Activated CD4-positive, alpha-beta memory T cell treated with anti-CD3 and anti-CD28 coated beads for 36 hours (primary cell): Measurements from ENCODE around the gene CWF19L2. TPM values are rescaled to one million over a fixed set of nuclear protein-coding genes. Genes with fewer than 3 reads are reported as not detected.
"Not testable (repeated sequence)": the region's sequence is repeated elsewhere in the genome, so short reads cannot be mapped to it uniquely, and the experiment has no call there.

Experiments used
- CTCF ChIA-PET: fragments of 350-600 bp; sonication (Branson Sonifier 250); formaldehyde crosslinking; loops from one replicate; lab custom pipeline; 2021; ENCODE audit warnings: antibody characterized with exemption, inconsistent platforms; lab: Charles Lee
- POLR2A ChIA-PET: fragments of 350-600 bp; sonication (Branson Sonifier 250); formaldehyde crosslinking; loops from one replicate; lab custom pipeline; 2021; ENCODE audit warnings: antibody characterized with exemption; lab: Charles Lee
- DNase-seq: peaks from one replicate; pipeline ENCODE4 v3.0.0-alpha.2; 2020
- H3K27ac Mint-ChIP-seq: one replicate; pipeline ENCODE4 v1.8.0; 2021; ENCODE audit warnings: mixed read lengths
- H3K27me3 Mint-ChIP-seq: one replicate; pipeline ENCODE4 v1.8.0; 2021; ENCODE audit warnings: mixed read lengths
- H3K36me3 Mint-ChIP-seq: one replicate; pipeline ENCODE4 v1.8.0; 2021; ENCODE audit warnings: mixed read lengths
- H3K4me1 Mint-ChIP-seq: one replicate; pipeline ENCODE4 v1.8.0; 2021; ENCODE audit warnings: low read depth, mixed read lengths
- H3K4me3 Mint-ChIP-seq: one replicate; pipeline ENCODE4 v1.8.0; 2021; ENCODE audit warnings: mild to moderate bottlenecking, mixed read lengths
- H3K9me3 Mint-ChIP-seq: one replicate; pipeline ENCODE4 v1.8.0; 2021; ENCODE audit warnings: mixed read lengths
- intact Hi-C: fragments of 100-400 bp; cut with micrococcal nuclease; formaldehyde crosslinking; loops from one replicate; pipeline ENCODE4 v1.15.1; 2023
- total RNA-seq, 2 experiments: library from RNA; stranded (reverse); gene quantifications; one replicate each; pipeline ENCODE4 v1.2.3, GENCODE V29; 2021

The CWF19L2 gene
- 10 to 100 TPM; 14.0 to 14.4 TPM for total RNA-seq

DNA sequence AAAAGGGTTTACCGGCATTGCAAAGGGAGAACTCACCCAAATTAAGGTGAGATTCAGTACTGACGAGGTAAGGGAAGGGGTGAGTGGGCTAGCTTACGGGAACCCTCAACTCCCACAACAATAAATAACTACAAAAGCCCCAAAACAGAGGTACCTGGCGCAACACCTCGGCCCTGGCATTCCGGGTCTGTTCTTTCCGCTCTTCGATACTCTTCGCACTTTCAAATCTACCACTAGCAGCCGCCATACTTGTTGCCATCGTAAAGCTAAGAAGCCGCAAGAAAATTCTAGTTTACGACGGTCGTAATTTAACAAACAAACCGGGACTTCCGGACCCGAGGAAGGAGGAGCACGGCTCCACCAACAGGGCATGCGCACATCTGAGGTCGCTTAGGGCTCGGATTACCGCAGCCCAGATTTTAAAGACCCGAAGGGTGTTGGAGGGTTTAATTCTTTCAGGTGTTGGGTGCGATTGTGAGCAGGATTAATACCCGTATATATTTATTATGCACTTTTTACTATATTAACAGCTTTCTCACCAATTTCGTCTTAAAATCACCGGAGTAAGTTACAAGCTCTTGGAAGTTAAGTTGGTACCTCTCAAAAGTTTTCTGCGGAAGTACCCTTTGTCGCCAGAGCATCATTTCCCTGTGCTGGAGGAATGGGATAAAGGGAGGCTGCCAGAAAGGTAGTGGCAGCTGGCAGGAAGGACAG, at the start of gene CWF19L2:
TSS of gene CWF19L2 (minus strand) at position 268 of the 714 bp plus-strand sequence. CDS start at position 259, 9 bp downstream.
- peak within 1 kb of the TSS; percentile 77 for H3K27ac Mint-ChIP-seq
- intact Hi-C loops, result loop anchor here (1.0 to 10.0 kb wide), 5 partner anchors 108 to 1435 kb away; partner anchors contain the start of genes AASDHPPT, ALKBH8, CUL5 and KBTBD3
- H3K27me3 Mint-ChIP-seq, result no peaks in the 10 kb centered on the region
- ChIA-PET POLR2A (interaction anchor here (1.3 kb wide), 1 partner anchor 105 kb away, joined by 4 read pairs; no protein-coding TSS in a partner anchor), CTCF (interaction anchor here (1.1 kb wide), 1 partner anchor 91 kb away, joined by 5 read pairs; no protein-coding TSS in a partner anchor)
- H3K36me3 Mint-ChIP-seq, result peaks cover 2% of the 10 kb centered on the region
- H3K9me3 Mint-ChIP-seq, result no peaks in the 10 kb centered on the region
- peak within 1 kb of the TSS; percentile 89 for H3K4me3 Mint-ChIP-seq
- DNase-seq, result peak; percentile 94
- H3K4me1 Mint-ChIP-seq, result peaks cover 23% of the 10 kb centered on the region

DNA sequence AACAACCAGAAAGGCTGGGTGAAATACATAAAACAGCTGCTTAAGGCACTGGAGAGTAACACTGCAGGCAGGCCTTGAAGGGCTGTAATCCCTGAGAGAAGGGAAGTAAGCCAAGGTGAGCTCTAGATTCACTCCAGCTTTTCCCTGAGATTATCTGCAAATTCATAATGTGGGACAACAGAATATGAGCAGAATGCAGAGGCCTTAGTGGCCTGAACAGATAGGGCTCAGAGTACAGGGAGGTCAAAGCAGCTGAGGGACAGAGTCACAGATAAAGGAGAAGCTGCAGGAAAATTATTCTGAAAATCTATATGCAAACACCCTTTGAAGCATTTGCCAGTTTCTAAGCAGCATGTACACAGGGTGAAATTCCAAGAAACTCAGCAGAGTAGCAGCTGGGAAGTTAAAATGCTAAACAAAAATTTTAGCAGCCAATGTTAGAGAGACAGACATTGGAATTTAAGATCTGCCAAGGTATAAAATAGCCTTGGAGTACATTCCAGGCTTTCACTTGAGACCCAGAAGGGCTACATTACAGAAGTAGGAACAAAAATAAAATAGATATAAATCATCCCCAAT, 48.1 kb upstream of the CWF19L2 start:
- POLR2A ChIA-PET, result no interaction called here
- H3K4me1 Mint-ChIP-seq, result no peaks in the 10 kb centered on the region
- peaks cover 14% of the 10 kb centered on the region for H3K9me3 Mint-ChIP-seq
- no peak for DNase-seq
- intact Hi-C loops, result no loop called here
- H3K36me3 Mint-ChIP-seq, result peaks cover 62% of the 10 kb centered on the region
- H3K27ac Mint-ChIP-seq, result no peak overlapping the region
- no peak overlapping the region for H3K4me3 Mint-ChIP-seq
- CTCF ChIA-PET, result no interaction called here
- H3K27me3 Mint-ChIP-seq, result no peaks in the 10 kb centered on the region

DNA sequence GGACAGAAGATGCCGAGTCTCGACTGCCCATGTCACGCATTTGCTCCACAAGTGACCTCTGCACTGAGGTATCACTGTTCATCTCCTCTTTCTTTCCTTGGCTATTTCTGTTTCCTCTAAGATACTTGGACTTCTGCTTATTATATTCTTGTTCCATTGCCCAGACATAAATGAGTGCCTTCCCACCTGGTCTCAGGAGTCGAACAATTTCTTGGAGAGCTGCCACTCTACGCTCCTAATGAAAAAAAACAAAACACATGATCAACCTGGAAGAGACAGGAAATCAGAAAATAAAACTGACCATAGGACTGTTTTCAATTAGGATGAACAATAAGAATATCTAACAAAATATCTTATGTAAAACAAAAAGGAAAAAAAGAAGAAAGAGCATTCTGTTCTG, 47.4 kb upstream of the CWF19L2 start:
- H3K36me3 Mint-ChIP-seq, result peaks cover 57% of the 10 kb centered on the region
- DNase-seq, result no peak
- ChIA-PET CTCF (no interaction called here), POLR2A (no interaction called here)
- H3K9me3 Mint-ChIP-seq, result peaks cover 14% of the 10 kb centered on the region
- H3K4me3 Mint-ChIP-seq, result no peak overlapping the region
- intact Hi-C loops, result no loop called here
- no peaks in the 10 kb centered on the region for H3K27me3 Mint-ChIP-seq
- no peak overlapping the region for H3K27ac Mint-ChIP-seq
- no peaks in the 10 kb centered on the region for H3K4me1 Mint-ChIP-seq

DNA sequence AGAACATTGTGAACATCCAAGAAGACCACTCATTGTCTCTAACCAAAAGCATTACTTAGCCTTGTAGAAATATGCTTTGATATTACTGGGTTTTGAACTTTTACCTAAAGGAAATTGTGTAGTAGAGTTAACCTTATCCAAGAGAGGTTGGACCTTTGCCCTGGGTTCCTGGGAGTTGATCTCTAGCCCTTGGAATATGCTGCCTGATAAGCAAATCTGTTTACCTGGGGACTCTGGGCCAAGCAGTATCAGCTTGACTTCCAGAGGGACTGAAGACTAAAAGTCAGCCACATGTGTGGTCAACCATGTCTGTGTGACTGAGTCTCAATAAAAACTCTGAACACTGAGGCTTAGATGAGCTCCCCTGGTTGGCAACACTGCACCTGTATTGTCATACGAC, 44.1 kb upstream of the CWF19L2 start:
- Mint-ChIP-seq H3K27ac (no peak overlapping the region), H3K4me1 (no peaks in the 10 kb centered on the region), H3K27me3 (no peaks in the 10 kb centered on the region), H3K9me3 (peaks cover 14% of the 10 kb centered on the region), H3K4me3 (no peak overlapping the region), H3K36me3 (peaks cover 53% of the 10 kb centered on the region)
- DNase-seq, result no peak
- intact Hi-C loops, result no loop called here
- POLR2A ChIA-PET, result no interaction called here
- CTCF ChIA-PET, result no interaction called here

DNA sequence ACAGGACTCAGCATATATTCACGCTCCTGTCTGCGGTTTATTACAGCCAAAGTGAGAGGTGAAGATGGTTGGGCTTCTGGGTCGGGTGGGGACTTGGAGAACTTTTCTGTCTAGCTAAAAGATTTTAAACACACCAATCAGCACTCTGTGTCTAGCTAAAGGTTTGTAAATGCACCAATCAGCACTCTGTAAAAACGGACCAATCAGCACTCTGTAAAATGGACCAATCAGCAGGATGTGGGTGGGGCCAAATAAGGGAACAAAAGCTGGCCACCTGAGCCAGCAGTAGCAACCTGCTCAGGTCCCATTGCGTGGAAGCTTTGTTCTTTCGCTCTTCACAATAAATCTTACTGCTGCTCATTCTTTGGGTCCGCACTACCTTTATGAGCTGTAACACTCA, 39.7 kb upstream of the CWF19L2 start:
- H3K4me3 Mint-ChIP-seq, H3K27ac Mint-ChIP-seq, CTCF ChIA-PET, H3K27me3 Mint-ChIP-seq, H3K4me1 Mint-ChIP-seq, DNase-seq, intact Hi-C loops, H3K9me3 Mint-ChIP-seq, POLR2A ChIA-PET: not testable (repeated sequence)
- peaks cover 16% of the 10 kb centered on the region for H3K36me3 Mint-ChIP-seq

DNA sequence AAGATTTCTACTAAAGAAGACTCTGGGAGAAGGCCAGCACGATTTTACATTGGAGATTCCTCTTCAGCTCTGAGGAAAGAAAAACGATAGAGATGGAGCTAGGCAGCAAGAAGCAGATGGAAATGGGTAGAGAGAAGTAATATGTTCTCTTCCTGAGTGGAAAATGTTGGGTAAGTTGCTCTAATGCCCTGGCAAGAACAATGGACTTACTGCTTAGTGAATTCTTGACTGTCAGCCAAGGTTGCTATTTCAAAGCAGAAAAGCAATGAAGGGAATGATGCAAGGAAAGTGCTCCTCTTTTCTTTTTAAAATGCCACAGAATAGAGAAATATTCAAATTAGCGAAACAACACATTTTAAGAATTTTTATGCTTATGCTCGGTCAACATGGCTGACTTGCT, 38.4 kb upstream of the CWF19L2 start:
- Mint-ChIP-seq H3K36me3 (peaks cover 4% of the 10 kb centered on the region), H3K4me1 (no peaks in the 10 kb centered on the region), H3K27me3 (no peaks in the 10 kb centered on the region), H3K27ac (no peak overlapping the region), H3K4me3 (no peak overlapping the region), H3K9me3 (no peaks in the 10 kb centered on the region)
- intact Hi-C loops, result no loop called here
- ChIA-PET CTCF (no interaction called here), POLR2A (no interaction called here)
- DNase-seq, result no peak

DNA sequence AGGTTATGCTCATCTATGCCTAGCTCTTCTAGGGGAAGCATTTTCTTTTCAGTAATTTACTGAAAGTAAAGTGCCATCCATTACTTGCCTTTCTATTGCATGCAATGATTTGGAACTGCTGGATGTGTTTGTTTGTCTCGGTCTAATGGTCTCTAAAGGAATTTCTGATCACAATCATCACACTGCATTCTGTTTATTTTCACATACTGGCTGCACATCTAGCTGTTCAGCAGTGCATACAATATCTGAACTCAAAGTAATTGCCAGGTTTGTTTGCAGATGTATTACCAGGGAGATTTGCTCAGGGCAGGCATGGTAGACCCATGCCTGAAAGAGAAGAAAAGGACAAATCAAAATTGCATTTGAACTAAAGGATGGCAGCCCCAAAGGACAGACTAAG, 36.4 kb upstream of the CWF19L2 start:
- no peak overlapping the region for H3K4me3 Mint-ChIP-seq
- H3K27ac Mint-ChIP-seq, result no peak overlapping the region
- no peaks in the 10 kb centered on the region for H3K27me3 Mint-ChIP-seq
- intact Hi-C loops, result no loop called here
- no peaks in the 10 kb centered on the region for H3K4me1 Mint-ChIP-seq
- peaks cover 4% of the 10 kb centered on the region for H3K36me3 Mint-ChIP-seq
- ChIA-PET POLR2A (no interaction called here), CTCF (interaction anchor here (0.8 kb wide), 1 partner anchor 145 kb away, joined by 3 read pairs; no protein-coding TSS in a partner anchor)
- no peak for DNase-seq
- no peaks in the 10 kb centered on the region for H3K9me3 Mint-ChIP-seq

DNA sequence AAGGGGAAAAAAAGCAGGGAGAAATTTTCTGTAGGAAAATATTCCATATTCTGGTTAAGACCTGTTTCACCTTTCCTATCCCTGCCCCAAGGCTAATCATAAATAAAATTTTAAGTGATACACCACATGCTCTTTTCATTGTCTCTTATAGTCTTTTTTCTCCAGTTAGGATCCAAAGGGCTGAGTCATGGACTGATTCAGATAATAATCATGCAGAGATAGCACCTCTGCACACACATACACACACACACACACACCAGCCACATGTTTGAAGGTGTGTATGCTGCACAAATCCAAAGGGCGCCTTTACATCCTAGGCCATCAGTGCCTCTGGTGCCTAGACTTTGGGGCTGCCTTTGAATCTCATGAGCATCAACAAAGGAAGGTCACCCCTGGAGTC, 35.5 kb upstream of the CWF19L2 start:
- DNase-seq, result no peak
- no peaks in the 10 kb centered on the region for H3K27me3 Mint-ChIP-seq
- ChIA-PET POLR2A (no interaction called here), CTCF (no interaction called here)
- no peaks in the 10 kb centered on the region for H3K9me3 Mint-ChIP-seq
- H3K36me3 Mint-ChIP-seq, result peaks cover 4% of the 10 kb centered on the region
- no peak overlapping the region for H3K4me3 Mint-ChIP-seq
- intact Hi-C loops, result no loop called here
- no peaks in the 10 kb centered on the region for H3K4me1 Mint-ChIP-seq
- no peak overlapping the region for H3K27ac Mint-ChIP-seq

DNA sequence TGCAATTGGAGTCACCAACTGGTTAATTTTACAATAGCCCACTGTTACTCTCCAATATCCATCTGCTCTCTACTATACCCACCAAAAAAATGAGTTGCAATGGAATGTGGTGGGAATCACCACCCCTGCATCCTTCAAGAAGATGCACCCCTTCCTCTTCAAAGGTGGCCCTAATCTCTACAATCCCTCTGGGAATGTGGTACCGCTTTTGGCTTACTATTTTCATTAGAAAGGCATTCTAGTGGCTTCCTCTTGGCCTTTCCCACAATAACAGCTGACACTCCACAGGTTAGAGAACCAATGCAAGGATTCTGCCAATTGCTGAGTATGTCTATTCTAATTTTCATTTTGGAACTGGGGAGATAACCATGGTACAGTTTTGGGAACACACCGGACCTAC, 33.2 kb upstream of the CWF19L2 start:
- no peak for DNase-seq
- Mint-ChIP-seq H3K9me3 (no peaks in the 10 kb centered on the region), H3K36me3 (no peaks in the 10 kb centered on the region), H3K4me1 (no peaks in the 10 kb centered on the region), H3K27me3 (no peaks in the 10 kb centered on the region), H3K4me3 (no peak overlapping the region), H3K27ac (no peak overlapping the region)
- ChIA-PET CTCF (no interaction called here), POLR2A (no interaction called here)
- intact Hi-C loops, result no loop called here

DNA sequence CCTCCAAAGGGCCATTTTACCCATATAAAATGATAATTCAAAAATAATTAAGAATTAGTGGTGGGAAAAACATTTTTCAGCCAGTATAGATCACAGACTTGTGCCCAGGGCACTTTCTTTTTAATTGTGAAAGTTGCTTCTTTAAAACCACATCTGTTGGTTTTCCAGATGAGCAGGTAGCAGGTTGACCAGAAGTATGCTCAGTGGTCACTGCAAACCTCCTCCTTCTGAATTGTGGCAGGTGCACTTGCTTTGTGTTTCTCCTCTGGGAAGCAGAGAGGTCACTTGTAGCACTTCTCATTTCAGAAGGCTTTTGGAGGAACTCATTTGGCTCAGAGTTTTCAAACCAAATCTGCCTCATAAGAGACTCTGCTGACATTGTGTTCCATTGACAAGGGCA, 24.6 kb upstream of the CWF19L2 start:
- no peak overlapping the region for H3K4me3 Mint-ChIP-seq
- H3K4me1 Mint-ChIP-seq, result no peaks in the 10 kb centered on the region
- H3K9me3 Mint-ChIP-seq, result no peaks in the 10 kb centered on the region
- intact Hi-C loops, result no loop called here
- ChIA-PET CTCF (no interaction called here), POLR2A (no interaction called here)
- peaks cover 17% of the 10 kb centered on the region for H3K27me3 Mint-ChIP-seq
- DNase-seq, result no peak
- H3K27ac Mint-ChIP-seq, result no peak overlapping the region
- H3K36me3 Mint-ChIP-seq, result no peaks in the 10 kb centered on the region

DNA sequence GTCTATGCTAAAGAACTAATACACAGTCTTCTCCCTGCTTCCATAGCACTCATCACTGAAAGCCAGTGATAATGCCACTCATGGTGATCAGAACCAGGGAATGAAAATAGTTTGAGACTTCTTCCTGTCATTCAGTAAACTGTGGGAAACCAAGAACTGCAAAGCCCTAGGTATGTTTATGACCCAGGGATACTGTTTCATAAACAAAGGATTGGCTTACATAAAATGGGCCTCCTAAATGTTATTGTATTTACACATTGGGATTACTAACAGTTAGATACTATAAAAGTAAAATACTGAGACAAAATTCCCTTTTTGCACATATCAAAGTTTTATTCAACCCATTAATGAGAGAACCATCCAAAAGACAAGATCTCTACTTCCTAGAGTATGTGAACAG, 21.3 kb upstream of the CWF19L2 start:
- ChIA-PET POLR2A (no interaction called here), CTCF (no interaction called here)
- DNase-seq, result no peak
- Mint-ChIP-seq H3K9me3 (no peaks in the 10 kb centered on the region), H3K27me3 (peaks cover 30% of the 10 kb centered on the region), H3K36me3 (no peaks in the 10 kb centered on the region), H3K4me1 (no peaks in the 10 kb centered on the region), H3K27ac (no peak overlapping the region), H3K4me3 (no peak overlapping the region)
- intact Hi-C loops, result no loop called here

DNA sequence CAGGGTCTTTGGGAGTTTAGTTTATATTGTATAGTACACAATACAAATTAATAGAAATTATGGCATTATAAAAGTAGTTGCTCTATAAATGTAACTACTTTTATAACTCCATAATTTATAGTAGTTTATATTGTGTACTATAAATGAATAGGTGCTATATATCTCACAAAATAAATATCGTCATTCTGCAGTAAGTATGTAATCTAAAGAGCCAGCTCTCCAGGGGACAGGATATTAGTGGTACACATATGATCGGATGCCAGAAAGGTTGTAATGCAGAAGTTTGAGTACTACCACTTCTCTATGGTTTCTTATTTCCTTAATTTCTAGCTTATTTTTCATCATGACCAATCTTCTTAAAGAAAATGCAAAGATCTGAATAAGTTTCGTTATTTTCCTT, 20.2 kb upstream of the CWF19L2 start:
- H3K36me3 Mint-ChIP-seq, result no peaks in the 10 kb centered on the region
- no peak overlapping the region for H3K4me3 Mint-ChIP-seq
- ChIA-PET CTCF (no interaction called here), POLR2A (no interaction called here)
- H3K4me1 Mint-ChIP-seq, result no peaks in the 10 kb centered on the region
- no peaks in the 10 kb centered on the region for H3K9me3 Mint-ChIP-seq
- H3K27ac Mint-ChIP-seq, result no peak overlapping the region
- H3K27me3 Mint-ChIP-seq, result peaks cover 30% of the 10 kb centered on the region
- intact Hi-C loops, result no loop called here
- DNase-seq, result no peak

DNA sequence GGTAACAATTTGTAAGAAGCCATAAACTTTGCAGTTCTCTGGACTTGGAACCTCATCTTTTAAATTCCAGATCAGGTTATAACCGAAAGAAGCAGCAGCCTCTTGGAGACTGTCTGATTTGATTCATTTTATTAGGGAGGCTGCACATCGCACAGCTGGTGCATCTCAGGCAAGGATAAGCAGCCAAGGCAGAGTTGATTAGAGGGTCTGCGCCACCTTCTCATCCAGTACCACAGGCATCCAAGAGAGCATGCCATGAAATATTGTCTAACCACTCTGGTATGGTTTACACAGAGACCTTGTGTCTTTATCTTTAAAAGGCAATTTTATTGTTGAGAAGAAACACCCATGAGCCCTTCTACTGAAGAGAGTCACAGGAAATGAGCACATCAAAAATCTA, 16.2 kb upstream of the CWF19L2 start:
- DNase-seq, result no peak
- no peaks in the 10 kb centered on the region for H3K4me1 Mint-ChIP-seq
- H3K27me3 Mint-ChIP-seq, result peaks cover 37% of the 10 kb centered on the region
- POLR2A ChIA-PET, result no interaction called here
- no peaks in the 10 kb centered on the region for H3K36me3 Mint-ChIP-seq
- CTCF ChIA-PET, result no interaction called here
- intact Hi-C loops, result no loop called here
- no peak overlapping the region for H3K4me3 Mint-ChIP-seq
- no peak overlapping the region for H3K27ac Mint-ChIP-seq
- H3K9me3 Mint-ChIP-seq, result no peaks in the 10 kb centered on the region
